ENCODE measurements around the gene AP5S1. TPM values are rescaled to one million over a fixed set of nuclear protein-coding genes. Genes with fewer than 3 reads are reported as not detected.

Gene AP5S1
- total and polyA plus RNA-seq, 10 of the 15 experiments (the other 5 are each of a cell fraction or from before 2014, with no cell fraction given), result 3.8 to 13.2 (median 7.8) TPM

DNA sequence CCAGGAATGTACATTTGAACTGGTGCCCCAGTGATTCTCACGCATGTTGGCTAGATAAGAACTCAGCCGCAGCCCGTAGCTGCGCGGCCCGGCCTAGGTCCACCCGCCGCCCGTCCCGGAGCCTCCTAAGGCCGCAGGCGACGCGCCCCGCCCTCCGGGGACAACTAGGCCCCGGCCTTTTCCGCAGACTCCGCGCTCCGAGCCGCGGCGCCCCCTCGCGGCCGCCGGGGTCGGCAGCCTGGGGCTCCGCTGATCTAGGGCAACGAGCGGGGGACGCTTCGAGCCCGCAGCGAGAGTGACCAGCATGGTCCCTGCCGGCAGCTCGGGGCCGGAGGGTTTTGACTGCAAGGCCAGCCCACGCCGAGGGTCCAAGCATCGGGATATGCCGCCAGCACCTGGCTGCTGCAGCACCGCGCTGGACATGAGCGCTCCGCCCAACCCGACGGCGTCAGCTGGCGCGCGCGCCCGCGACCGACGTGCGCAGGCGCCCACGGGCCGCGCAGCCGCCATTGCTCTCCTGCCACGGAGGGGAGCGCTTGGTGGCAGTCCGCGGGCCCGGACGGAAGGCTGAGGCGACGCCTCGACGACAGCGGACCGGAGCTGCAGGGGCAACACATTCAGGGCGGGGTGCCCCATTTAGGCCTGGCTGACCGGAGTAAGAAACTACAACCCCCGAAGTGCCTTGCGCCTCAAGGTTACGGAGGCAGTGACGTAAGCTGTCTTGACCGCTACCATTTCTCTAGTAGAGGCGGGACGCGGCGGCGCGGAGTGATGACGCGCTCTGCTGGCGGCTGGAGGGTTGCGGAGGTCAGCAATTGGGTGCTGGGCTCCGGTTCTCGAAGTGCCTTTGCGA is at the start of gene AP5S1 (continued):
- TF ChIP-seq, protein P1, sequence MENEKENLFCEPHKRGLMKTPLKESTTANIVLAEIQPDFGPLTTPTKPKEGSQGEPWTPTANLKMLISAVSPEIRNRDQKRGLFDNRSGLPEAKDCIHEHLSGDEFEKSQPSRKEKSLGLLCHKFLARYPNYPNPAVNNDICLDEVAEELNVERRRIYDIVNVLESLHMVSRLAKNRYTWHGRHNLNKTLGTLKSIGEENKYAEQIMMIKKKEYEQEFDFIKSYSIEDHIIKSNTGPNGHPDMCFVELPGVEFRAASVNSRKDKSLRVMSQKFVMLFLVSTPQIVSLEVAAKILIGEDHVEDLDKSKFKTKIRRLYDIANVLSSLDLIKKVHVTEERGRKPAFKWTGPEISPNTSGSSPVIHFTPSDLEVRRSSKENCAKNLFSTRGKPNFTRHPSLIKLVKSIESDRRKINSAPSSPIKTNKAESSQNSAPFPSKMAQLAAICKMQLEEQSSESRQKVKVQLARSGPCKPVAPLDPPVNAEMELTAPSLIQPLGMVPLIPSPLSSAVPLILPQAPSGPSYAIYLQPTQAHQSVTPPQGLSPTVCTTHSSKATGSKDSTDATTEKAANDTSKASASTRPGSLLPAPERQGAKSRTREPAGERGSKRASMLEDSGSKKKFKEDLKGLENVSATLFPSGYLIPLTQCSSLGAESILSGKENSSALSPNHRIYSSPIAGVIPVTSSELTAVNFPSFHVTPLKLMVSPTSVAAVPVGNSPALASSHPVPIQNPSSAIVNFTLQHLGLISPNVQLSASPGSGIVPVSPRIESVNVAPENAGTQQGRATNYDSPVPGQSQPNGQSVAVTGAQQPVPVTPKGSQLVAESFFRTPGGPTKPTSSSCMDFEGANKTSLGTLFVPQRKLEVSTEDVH (IDR thresholded peaks at IDR 0.05; ENCODE audit: low read depth, partially characterized antibody), result peak; percentile 76
- TF ChIP-seq KLF5 (IDR thresholded peaks at IDR 0.05; ENCODE audit: partially characterized antibody), result peak; percentile 81
- TF ChIP-seq KAT2A (conservative IDR thresholded peaks at IDR 0.05; ENCODE audit: control insufficient read depth, low read depth, low read length), result no peak
- TF ChIP-seq DPF2 (IDR thresholded peaks at IDR 0.05), result peak; percentile 83
- no peak for TF ChIP-seq RELA (IDR thresholded peaks at IDR 0.05; ENCODE audit: borderline replicate concordance, partially characterized antibody)
- TF ChIP-seq, protein P2, sequence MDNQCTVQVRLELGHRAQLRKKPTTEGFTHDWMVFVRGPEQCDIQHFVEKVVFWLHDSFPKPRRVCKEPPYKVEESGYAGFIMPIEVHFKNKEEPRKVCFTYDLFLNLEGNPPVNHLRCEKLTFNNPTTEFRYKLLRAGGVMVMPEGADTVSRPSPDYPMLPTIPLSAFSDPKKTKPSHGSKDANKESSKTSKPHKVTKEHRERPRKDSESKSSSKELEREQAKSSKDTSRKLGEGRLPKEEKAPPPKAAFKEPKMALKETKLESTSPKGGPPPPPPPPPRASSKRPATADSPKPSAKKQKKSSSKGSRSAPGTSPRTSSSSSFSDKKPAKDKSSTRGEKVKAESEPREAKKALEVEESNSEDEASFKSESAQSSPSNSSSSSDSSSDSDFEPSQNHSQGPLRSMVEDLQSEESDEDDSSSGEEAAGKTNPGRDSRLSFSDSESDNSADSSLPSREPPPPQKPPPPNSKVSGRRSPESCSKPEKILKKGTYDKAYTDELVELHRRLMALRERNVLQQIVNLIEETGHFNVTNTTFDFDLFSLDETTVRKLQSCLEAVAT (IDR thresholded peaks at IDR 0.05), result peak; percentile 75; the same call in 1 of the 2 replicates
- TF ChIP-seq, protein P3, sequence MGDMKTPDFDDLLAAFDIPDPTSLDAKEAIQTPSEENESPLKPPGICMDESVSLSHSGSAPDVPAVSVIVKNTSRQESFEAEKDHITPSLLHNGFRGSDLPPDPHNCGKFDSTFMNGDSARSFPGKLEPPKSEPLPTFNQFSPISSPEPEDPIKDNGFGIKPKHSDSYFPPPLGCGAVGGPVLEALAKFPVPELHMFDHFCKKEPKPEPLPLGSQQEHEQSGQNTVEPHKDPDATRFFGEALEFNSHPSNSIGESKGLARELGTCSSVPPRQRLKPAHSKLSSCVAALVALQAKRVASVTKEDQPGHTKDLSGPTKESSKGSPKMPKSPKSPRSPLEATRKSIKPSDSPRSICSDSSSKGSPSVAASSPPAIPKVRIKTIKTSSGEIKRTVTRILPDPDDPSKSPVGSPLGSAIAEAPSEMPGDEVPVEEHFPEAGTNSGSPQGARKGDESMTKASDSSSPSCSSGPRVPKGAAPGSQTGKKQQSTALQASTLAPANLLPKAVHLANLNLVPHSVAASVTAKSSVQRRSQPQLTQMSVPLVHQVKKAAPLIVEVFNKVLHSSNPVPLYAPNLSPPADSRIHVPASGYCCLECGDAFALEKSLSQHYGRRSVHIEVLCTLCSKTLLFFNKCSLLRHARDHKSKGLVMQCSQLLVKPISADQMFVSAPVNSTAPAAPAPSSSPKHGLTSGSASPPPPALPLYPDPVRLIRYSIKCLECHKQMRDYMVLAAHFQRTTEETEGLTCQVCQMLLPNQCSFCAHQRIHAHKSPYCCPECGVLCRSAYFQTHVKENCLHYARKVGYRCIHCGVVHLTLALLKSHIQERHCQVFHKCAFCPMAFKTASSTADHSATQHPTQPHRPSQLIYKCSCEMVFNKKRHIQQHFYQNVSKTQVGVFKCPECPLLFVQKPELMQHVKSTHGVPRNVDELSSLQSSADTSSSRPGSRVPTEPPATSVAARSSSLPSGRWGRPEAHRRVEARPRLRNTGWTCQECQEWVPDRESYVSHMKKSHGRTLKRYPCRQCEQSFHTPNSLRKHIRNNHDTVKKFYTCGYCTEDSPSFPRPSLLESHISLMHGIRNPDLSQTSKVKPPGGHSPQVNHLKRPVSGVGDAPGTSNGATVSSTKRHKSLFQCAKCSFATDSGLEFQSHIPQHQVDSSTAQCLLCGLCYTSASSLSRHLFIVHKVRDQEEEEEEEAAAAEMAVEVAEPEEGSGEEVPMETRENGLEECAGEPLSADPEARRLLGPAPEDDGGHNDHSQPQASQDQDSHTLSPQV (IDR thresholded peaks at IDR 0.05), result peak; percentile 84
- TF ChIP-seq TCF12 (IDR thresholded peaks at IDR 0.05; ENCODE audit: low read depth, low read length), result peak; percentile 13; the same call in 1 of the 2 replicates
- TF ChIP-seq HCFC1 (IDR thresholded peaks at IDR 0.05; ENCODE audit: low read length), result peak; percentile 96
- TF ChIP-seq SIX5 (IDR thresholded peaks at IDR 0.05; ENCODE audit: low read depth, low read length, severe bottlenecking), result peak; percentile 85
- no peak for TF ChIP-seq RAD51 (IDR thresholded peaks at IDR 0.05)
- TF ChIP-seq ZSCAN29 (IDR thresholded peaks at IDR 0.05), result peak; percentile 47; the same call in 1 of the 2 replicates
- TF ChIP-seq EGR1 (IDR thresholded peaks at IDR 0.05; ENCODE audit: borderline replicate concordance in 1 of 2, low read depth in 2 of 2, low read length in 2 of 2), result no peak
- TF ChIP-seq, protein P4, sequence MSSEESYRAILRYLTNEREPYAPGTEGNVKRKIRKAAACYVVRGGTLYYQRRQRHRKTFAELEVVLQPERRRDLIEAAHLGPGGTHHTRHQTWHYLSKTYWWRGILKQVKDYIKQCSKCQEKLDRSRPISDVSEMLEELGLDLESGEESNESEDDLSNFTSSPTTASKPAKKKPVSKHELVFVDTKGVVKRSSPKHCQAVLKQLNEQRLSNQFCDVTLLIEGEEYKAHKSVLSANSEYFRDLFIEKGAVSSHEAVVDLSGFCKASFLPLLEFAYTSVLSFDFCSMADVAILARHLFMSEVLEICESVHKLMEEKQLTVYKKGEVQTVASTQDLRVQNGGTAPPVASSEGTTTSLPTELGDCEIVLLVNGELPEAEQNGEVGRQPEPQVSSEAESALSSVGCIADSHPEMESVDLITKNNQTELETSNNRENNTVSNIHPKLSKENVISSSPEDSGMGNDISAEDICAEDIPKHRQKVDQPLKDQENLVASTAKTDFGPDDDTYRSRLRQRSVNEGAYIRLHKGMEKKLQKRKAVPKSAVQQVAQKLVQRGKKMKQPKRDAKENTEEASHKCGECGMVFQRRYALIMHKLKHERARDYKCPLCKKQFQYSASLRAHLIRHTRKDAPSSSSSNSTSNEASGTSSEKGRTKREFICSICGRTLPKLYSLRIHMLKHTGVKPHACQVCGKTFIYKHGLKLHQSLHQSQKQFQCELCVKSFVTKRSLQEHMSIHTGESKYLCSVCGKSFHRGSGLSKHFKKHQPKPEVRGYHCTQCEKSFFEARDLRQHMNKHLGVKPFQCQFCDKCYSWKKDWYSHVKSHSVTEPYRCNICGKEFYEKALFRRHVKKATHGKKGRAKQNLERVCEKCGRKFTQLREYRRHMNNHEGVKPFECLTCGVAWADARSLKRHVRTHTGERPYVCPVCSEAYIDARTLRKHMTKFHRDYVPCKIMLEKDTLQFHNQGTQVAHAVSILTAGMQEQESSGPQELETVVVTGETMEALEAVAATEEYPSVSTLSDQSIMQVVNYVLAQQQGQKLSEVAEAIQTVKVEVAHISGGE (CRISPR knock-in tag; IDR thresholded peaks at IDR 0.05), result no peak
